ENCODE results near the gene TMIGD2.
"Not testable (repeated sequence)": the region's sequence is repeated elsewhere in the genome, so short reads cannot be mapped to it uniquely, and the experiment has no call there.

TMIGD2 gene, protein sequence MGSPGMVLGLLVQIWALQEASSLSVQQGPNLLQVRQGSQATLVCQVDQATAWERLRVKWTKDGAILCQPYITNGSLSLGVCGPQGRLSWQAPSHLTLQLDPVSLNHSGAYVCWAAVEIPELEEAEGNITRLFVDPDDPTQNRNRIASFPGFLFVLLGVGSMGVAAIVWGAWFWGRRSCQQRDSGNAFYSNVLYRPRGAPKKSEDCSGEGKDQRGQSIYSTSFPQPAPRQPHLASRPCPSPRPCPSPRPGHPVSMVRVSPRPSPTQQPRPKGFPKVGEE

GRCh38 chr19:4302243-4302640 lies at the start of gene TMIGD2:
Gene TMIGD2, minus strand, starts transcription at chr19:4302389. Its CDS starts 4 bp downstream, at chr19:4302385.
- H3K27ac ChIP-seq, result no peak within 1 kb of the TSS
- H3K27me3 ChIP-seq, result peaks cover 33% of the 10 kb centered on the region
- no peaks in the 10 kb centered on the region for H3K4me1 ChIP-seq (ENCODE audit: control insufficient read depth in 1 of 2, insufficient read depth in 1 of 2, low read depth in 1 of 2, low read length in 1 of 2)
- TF ChIP-seq CTCF (IDR thresholded peaks at IDR 0.05), result no peak
- H3K4me3 ChIP-seq (ENCODE audit: low read depth in 1 of 2, low read length in 1 of 2), result no peak within 1 kb of the TSS
- H3K9me3 ChIP-seq, result no peaks in the 10 kb centered on the region
- H3K36me3 ChIP-seq, result no peaks in the 10 kb centered on the region

- H3K27me3 ChIP-seq, result no peaks in the 10 kb centered on the region
- no peak for TF ChIP-seq CTCF (IDR thresholded peaks at IDR 0.05)
- no peak overlapping the region for H3K4me3 ChIP-seq (ENCODE audit: low read depth in 1 of 2, low read length in 1 of 2)
- H3K36me3 ChIP-seq, result peaks cover 9% of the 10 kb centered on the region
- no peaks in the 10 kb centered on the region for H3K9me3 ChIP-seq
- H3K27ac ChIP-seq, result no peak overlapping the region
- H3K4me1 ChIP-seq (ENCODE audit: control insufficient read depth in 1 of 2, insufficient read depth in 1 of 2, low read depth in 1 of 2, low read length in 1 of 2), result peaks cover 0 to 2% of the 10 kb centered on the region in 2 experiments
These were observed 48.5 kb upstream of the TMIGD2 start for GRCh38 chr19:4350726-4351125.

- peaks cover 9% of the 10 kb centered on the region for H3K36me3 ChIP-seq
- no peak for TF ChIP-seq CTCF (IDR thresholded peaks at IDR 0.05)
- no peak overlapping the region for H3K4me3 ChIP-seq (ENCODE audit: low read depth in 1 of 2, low read length in 1 of 2)
- peaks cover 0 to 2% of the 10 kb centered on the region in 2 experiments for H3K4me1 ChIP-seq (ENCODE audit: control insufficient read depth in 1 of 2, insufficient read depth in 1 of 2, low read depth in 1 of 2, low read length in 1 of 2)
- H3K27ac ChIP-seq, result no peak overlapping the region
- H3K9me3 ChIP-seq, result no peaks in the 10 kb centered on the region
- H3K27me3 ChIP-seq, result no peaks in the 10 kb centered on the region
These were observed 47.9 kb upstream of the TMIGD2 start for GRCh38 chr19:4350111-4350510.

DNA sequence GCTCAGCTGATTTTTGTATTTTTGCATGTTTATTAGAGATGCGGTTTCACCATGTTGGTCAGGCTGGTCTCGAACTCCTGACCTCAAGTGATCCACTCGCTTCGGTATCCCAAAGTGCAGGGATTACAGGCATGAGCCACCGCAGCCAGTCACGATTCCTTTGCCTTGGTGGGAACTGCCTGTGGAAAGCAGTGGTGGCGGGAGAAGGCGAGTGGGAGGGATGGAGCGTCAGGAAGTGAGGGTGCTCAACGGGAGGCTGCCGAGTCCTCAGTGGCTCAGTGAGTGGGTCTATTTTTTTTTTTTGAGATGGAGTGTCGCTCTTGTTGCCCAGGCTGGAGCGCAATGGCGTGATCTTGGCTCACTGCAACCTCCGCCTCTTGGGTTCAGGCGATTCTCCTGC lies 47.0 kb upstream of the TMIGD2 start:
- not testable (repeated sequence) for H3K27ac ChIP-seq; H3K4me3 ChIP-seq (ENCODE audit: low read depth in 1 of 2, low read length in 1 of 2); H3K4me1 ChIP-seq (ENCODE audit: control insufficient read depth in 1 of 2, insufficient read depth in 1 of 2, low read depth in 1 of 2, low read length in 1 of 2); H3K27me3 ChIP-seq; H3K9me3 ChIP-seq; H3K36me3 ChIP-seq

DNA sequence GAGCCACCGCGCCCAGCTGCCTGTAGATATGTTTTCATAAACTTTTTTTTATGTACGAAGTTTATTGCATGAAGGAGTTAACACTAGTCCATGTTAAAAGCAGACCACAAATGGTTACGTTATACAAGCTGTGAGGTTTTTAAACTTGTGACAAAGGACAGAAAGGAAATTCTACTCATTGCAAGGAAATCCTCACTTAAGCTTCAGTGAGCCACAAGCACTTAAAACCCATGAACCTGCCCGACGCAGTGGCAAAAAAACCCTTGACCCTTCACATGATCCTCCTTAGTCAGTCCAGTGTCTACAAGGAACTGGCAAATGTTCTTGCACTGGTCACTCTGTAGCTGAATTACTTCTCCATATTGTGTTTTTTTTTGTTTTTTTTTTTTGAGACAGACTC lies 45.3 kb upstream of the TMIGD2 start:
- H3K4me3 ChIP-seq (ENCODE audit: low read depth in 1 of 2, low read length in 1 of 2), result no peak overlapping the region
- no peak overlapping the region for H3K27ac ChIP-seq
- H3K27me3 ChIP-seq, result no peaks in the 10 kb centered on the region
- H3K9me3 ChIP-seq, result no peaks in the 10 kb centered on the region
- peaks cover 14% of the 10 kb centered on the region in 2 experiments for H3K4me1 ChIP-seq (ENCODE audit: control insufficient read depth in 1 of 2, insufficient read depth in 1 of 2, low read depth in 1 of 2, low read length in 1 of 2)
- H3K36me3 ChIP-seq, result no peaks in the 10 kb centered on the region
- TF ChIP-seq CTCF (IDR thresholded peaks at IDR 0.05), result no peak

DNA sequence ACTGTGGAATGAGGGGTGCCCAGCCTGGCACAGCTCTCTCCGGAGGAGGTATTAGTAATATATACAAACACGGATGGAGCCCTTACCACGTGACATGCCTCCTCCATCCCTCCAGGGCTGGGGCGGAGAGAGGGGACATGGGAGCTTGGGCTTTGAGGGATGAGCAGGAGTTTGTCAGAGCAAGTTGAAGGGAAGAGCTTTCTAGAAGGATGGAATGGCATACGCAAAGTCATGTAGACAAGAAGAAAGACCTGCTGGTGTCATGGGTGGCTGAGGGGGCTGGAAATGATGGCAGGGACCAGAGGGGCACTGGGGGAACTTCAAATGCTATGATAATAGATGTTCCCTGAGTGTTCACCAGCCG lies 43.8 kb upstream of the TMIGD2 start:
- Histone ChIP-seq H3K27me3 (no peaks in the 10 kb centered on the region), H3K36me3 (no peaks in the 10 kb centered on the region), H3K27ac (no peak overlapping the region), H3K4me3 (ENCODE audit: low read depth in 1 of 2, low read length in 1 of 2) (no peak overlapping the region), H3K4me1 (ENCODE audit: control insufficient read depth in 1 of 2, insufficient read depth in 1 of 2, low read depth in 1 of 2, low read length in 1 of 2) (peaks cover 19 to 20% of the 10 kb centered on the region in 2 experiments), H3K9me3 (no peaks in the 10 kb centered on the region)
- no peak for TF ChIP-seq CTCF (IDR thresholded peaks at IDR 0.05)
